ENCODE data around the gene TMEM120A.

Gene TMEM120A

DNA sequence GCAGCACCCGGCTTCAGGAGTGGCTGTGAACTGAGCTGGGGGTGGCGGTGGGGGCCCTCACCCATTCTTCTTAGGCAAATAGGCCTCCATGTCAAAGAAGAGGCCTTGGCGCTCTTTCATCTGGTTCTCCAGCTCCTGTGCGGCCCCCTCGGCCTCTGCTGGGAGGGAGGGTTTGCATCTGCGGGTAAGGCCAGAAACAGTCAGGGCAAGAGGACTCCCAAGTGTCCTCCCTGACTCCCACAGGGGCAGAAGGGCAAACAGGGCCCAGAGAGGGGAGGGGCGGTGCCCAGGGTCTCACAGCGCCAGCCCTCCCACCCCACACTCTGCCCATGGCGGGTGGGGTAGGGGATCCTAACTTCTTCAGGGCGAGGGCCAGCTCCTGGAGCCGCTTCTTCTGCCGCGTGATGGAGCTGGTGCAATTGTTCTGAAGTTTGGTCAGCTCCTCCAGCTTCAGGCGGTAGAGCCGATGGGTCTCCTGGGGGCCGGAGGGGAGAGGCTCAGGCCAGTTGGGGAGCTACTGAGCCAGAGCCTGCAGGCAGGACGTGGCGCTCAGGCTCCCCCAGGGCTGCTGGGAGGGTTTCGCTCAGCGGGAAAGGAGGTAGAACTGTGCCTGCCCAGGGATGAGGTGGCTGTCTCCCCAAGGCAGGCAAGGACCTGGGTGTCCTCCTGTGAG lies 2.2 kb downstream of the TMEM120A start:
- DNase-seq (ENCODE audit: low read depth) = no peak
- TF ChIP-seq, protein P1, sequence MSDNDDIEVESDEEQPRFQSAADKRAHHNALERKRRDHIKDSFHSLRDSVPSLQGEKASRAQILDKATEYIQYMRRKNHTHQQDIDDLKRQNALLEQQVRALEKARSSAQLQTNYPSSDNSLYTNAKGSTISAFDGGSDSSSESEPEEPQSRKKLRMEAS (IDR thresholded peaks at IDR 0.05; ENCODE audit: low read depth, low read length) = no peak
- TF ChIP-seq, protein P2, sequence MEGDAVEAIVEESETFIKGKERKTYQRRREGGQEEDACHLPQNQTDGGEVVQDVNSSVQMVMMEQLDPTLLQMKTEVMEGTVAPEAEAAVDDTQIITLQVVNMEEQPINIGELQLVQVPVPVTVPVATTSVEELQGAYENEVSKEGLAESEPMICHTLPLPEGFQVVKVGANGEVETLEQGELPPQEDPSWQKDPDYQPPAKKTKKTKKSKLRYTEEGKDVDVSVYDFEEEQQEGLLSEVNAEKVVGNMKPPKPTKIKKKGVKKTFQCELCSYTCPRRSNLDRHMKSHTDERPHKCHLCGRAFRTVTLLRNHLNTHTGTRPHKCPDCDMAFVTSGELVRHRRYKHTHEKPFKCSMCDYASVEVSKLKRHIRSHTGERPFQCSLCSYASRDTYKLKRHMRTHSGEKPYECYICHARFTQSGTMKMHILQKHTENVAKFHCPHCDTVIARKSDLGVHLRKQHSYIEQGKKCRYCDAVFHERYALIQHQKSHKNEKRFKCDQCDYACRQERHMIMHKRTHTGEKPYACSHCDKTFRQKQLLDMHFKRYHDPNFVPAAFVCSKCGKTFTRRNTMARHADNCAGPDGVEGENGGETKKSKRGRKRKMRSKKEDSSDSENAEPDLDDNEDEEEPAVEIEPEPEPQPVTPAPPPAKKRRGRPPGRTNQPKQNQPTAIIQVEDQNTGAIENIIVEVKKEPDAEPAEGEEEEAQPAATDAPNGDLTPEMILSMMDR (IDR thresholded peaks at IDR 0.05; ENCODE audit: low read depth, low read length) = no peak
- TF ChIP-seq MYC (IDR thresholded peaks at IDR 0.05; ENCODE audit: low read depth, low read length) (no peak), POLR2A (IDR thresholded peaks at IDR 0.05; ENCODE audit: extremely low read depth, insufficient read length) (no peak)
- H3K4me3 ChIP-seq (ENCODE audit: low read depth, low read length) = no peak overlapping the region

GRCh38 chr7:75991531-75992082 lies 2.8 kb downstream of the TMEM120A start:
- no peak for DNase-seq (ENCODE audit: low read depth)
- TF ChIP-seq MYC (IDR thresholded peaks at IDR 0.05; ENCODE audit: low read depth, low read length) (no peak), POLR2A (IDR thresholded peaks at IDR 0.05; ENCODE audit: extremely low read depth, insufficient read length) (no peak)
- TF ChIP-seq, protein P2 (IDR thresholded peaks at IDR 0.05; ENCODE audit: low read depth, low read length) = no peak
- TF ChIP-seq, protein P1 (IDR thresholded peaks at IDR 0.05; ENCODE audit: low read depth, low read length) = no peak
- H3K4me3 ChIP-seq (ENCODE audit: low read depth, low read length) = no peak overlapping the region

DNA sequence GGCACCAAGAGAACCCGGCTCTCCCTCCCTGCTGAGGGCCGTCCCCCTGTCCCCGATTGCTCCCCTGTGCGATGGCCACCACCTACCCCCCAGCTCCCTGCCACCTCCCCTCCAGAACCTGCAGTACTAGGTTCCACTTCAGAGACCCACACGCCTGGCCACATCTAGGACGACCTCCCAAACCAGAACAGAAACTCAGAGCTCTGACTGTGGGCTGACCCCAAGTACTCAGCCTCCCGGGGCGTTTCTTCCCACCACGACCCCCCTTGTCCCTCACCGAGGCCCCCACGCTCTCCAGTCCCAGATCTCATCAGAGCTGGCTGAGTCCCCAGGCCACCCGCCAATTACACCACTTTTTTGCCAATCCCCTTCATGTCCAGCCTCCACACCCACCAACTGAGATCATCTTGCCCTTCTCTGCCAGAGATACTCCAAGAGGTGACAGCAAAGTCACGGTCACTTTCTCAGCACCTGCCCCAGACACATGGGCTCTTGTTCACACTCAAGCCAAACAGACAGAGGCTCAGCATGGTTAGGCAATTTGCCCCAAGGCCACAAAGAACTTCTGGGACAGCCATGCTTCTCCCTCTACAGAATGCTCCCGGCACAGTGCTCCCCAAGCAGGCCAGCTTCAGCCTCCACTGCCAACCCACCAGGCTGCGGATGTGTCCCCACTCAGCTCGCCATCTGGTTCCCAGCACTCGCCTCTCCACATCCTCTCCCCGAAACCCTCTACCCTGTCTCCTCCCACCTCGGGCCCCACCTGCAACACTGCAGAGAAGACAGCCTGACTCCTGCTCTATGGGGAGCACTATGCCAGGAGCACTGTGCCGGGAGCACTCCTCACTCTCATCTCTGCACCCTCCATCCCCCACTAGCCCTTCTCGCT lies 4.7 kb downstream of the TMEM120A start:
- TF ChIP-seq MYC (IDR thresholded peaks at IDR 0.05; ENCODE audit: low read depth, low read length) (no peak), POLR2A (IDR thresholded peaks at IDR 0.05; ENCODE audit: extremely low read depth, insufficient read length) (no peak)
- TF ChIP-seq, protein P1 (IDR thresholded peaks at IDR 0.05; ENCODE audit: low read depth, low read length) = no peak
- TF ChIP-seq, protein P2 (IDR thresholded peaks at IDR 0.05; ENCODE audit: low read depth, low read length) = no peak
- H3K4me3 ChIP-seq (ENCODE audit: low read depth, low read length) = no peak overlapping the region
- DNase-seq (ENCODE audit: low read depth) = no peak

GRCh38 chr7:75988568-75989499 lies 5.6 kb downstream of the TMEM120A start:
- DNase-seq (ENCODE audit: low read depth) = no peak
- TF ChIP-seq MYC (IDR thresholded peaks at IDR 0.05; ENCODE audit: low read depth, low read length) (no peak), POLR2A (IDR thresholded peaks at IDR 0.05; ENCODE audit: extremely low read depth, insufficient read length) (no peak)
- TF ChIP-seq, protein P1 (IDR thresholded peaks at IDR 0.05; ENCODE audit: low read depth, low read length) = no peak
- TF ChIP-seq, protein P2 (IDR thresholded peaks at IDR 0.05; ENCODE audit: low read depth, low read length) = no peak
- H3K4me3 ChIP-seq (ENCODE audit: low read depth, low read length) = no peak overlapping the region
